ENCODE results near the gene BIN1. TPM values are rescaled to one million over a fixed set of nuclear protein-coding genes. Genes with fewer than 3 reads are reported as not detected.

Gene BIN1
- 100 to 1,000 TPM; 157 to 162 TPM for total RNA-seq

GRCh38 chr2:127106991-127107621 lies at the start of gene BIN1:
Gene BIN1, minus strand, starts transcription at chr2:127107154. Its CDS starts 211 bp downstream, at chr2:127106943.

Other genes with a start within 250 kb of the BIN1 start
- gene TEX51, start 208.3 kb downstream of the BIN1 start, total RNA-seq: not detected
- gene CYP27C1, start 113.1 kb upstream of the BIN1 start, total RNA-seq: not detected
- 10 to 100 TPM; 49.3 to 56.5 TPM for gene ERCC3, start 187.0 kb upstream of the BIN1 start, total RNA-seq